Osteoblast (primary cell): Measurements from ENCODE around the gene HPCAL1. TPM values are rescaled to one million over a fixed set of nuclear protein-coding genes. Genes with fewer than 3 reads are reported as not detected.

Experiments
- DNase-seq: peaks from one replicate; pipeline ENCODE4 v3.0.0; 2011; ENCODE audit warnings: low spot score, mixed read lengths; ENCODE audit not compliant: insufficient read length; ENCODE audit errors: missing footprints
- H2AFZ ChIP-seq: 2 replicates; pipeline ENCODE4 v1.6.0; 2011; ENCODE audit warnings: mild to moderate bottlenecking, low read length
- H3K27ac ChIP-seq: 2 replicates; pipeline ENCODE4 v1.5.1; 2011; ENCODE audit warnings: mild to moderate bottlenecking, low read depth, low read length, moderate library complexity
- H3K27me3 ChIP-seq: 2 replicates; pipeline ENCODE4 v1.6.0; 2012; ENCODE audit warnings: mild to moderate bottlenecking, control low read depth, inconsistent platforms, low read length, moderate library complexity; ENCODE audit not compliant: insufficient read depth
- H3K36me3 ChIP-seq: 2 replicates; pipeline ENCODE4 v1.5.1; 2011; ENCODE audit warnings: mild to moderate bottlenecking, low read length, control low read depth, moderate library complexity; ENCODE audit not compliant: insufficient read depth
- H3K4me1 ChIP-seq: 2 replicates; pipeline ENCODE4 v1.5.1; 2011; ENCODE audit warnings: mild to moderate bottlenecking, low read length, control low read depth, moderate library complexity; ENCODE audit not compliant: insufficient read depth
- H3K4me2 ChIP-seq: 2 replicates; pipeline ENCODE4 v1.6.0; 2011; ENCODE audit warnings: mild to moderate bottlenecking, low read length; ENCODE audit not compliant: insufficient read depth
- H3K4me3 ChIP-seq: fragments of 200-600 bp; sonication (generic); 3 replicates; pipeline ENCODE4 v1.5.1; 2012; ENCODE audit warnings: mild to moderate bottlenecking, low read length, inconsistent platforms; ENCODE audit not compliant: insufficient read depth
- H3K79me2 ChIP-seq: 2 replicates; pipeline ENCODE4 v1.6.0; 2012; ENCODE audit warnings: mild to moderate bottlenecking, low read length, control low read depth, inconsistent platforms; ENCODE audit not compliant: insufficient read depth
- H3K9me3 ChIP-seq: 2 replicates; pipeline ENCODE4 v1.5.1; 2011; ENCODE audit warnings: low read depth, low read length, control low read depth
- H4K20me1 ChIP-seq: 2 replicates; pipeline ENCODE4 v1.6.0; 2012; ENCODE audit warnings: mild to moderate bottlenecking, low read length, control low read depth; ENCODE audit not compliant: insufficient read depth
- total RNA-seq: library from RNA; depleted of rRNA; stranded (reverse); fragments of >200 nt; gene quantifications from 2 replicates; pipeline ENCODE4 v1.2.3, GENCODE V29; 2012
- TF ChIP-seq, protein P1 (sequence below): IDR thresholded peaks from 2 replicates; pipeline ENCODE4 v1.5.1; 2011; ENCODE audit warnings: mild to moderate bottlenecking, low read depth, low read length, moderate library complexity; ENCODE audit errors: extremely low read depth

Gene HPCAL1
- total RNA-seq, 1 donor = 57.2 TPM

- Histone ChIP-seq H4K20me1 (peaks cover 32% of the 10 kb centered on the region), H3K27ac (no peak overlapping the region), H3K4me2 (no peak overlapping the region), H2AFZ (no peak overlapping the region), H3K36me3 (peaks cover 5% of the 10 kb centered on the region), H3K4me1 (no peaks in the 10 kb centered on the region), H3K4me3 (no peak overlapping the region), H3K9me3 (no peaks in the 10 kb centered on the region), H3K79me2 (peaks cover 93% of the 10 kb centered on the region), H3K27me3 (no peaks in the 10 kb centered on the region)
- peak; percentile 25 for DNase-seq
- TF ChIP-seq, protein P1, sequence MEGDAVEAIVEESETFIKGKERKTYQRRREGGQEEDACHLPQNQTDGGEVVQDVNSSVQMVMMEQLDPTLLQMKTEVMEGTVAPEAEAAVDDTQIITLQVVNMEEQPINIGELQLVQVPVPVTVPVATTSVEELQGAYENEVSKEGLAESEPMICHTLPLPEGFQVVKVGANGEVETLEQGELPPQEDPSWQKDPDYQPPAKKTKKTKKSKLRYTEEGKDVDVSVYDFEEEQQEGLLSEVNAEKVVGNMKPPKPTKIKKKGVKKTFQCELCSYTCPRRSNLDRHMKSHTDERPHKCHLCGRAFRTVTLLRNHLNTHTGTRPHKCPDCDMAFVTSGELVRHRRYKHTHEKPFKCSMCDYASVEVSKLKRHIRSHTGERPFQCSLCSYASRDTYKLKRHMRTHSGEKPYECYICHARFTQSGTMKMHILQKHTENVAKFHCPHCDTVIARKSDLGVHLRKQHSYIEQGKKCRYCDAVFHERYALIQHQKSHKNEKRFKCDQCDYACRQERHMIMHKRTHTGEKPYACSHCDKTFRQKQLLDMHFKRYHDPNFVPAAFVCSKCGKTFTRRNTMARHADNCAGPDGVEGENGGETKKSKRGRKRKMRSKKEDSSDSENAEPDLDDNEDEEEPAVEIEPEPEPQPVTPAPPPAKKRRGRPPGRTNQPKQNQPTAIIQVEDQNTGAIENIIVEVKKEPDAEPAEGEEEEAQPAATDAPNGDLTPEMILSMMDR = no peak
These were observed 51.2 kb downstream of the HPCAL1 start for GRCh38 chr2:10353931-10354330.

- TF ChIP-seq, protein P1 = no peak
- DNase-seq = peak; percentile 15
- H3K9me3 ChIP-seq = no peaks in the 10 kb centered on the region
- no peak overlapping the region for H3K4me3 ChIP-seq
- no peak overlapping the region for H2AFZ ChIP-seq
- H3K4me1 ChIP-seq = no peaks in the 10 kb centered on the region
- no peak overlapping the region for H3K27ac ChIP-seq
- peaks cover 32% of the 10 kb centered on the region for H4K20me1 ChIP-seq
- H3K79me2 ChIP-seq = peaks cover 94% of the 10 kb centered on the region
- H3K27me3 ChIP-seq = no peaks in the 10 kb centered on the region
- H3K36me3 ChIP-seq = peaks cover 5% of the 10 kb centered on the region
- no peak overlapping the region for H3K4me2 ChIP-seq
These were observed 51.7 kb downstream of the HPCAL1 start for GRCh38 chr2:10354399-10354798.

DNA sequence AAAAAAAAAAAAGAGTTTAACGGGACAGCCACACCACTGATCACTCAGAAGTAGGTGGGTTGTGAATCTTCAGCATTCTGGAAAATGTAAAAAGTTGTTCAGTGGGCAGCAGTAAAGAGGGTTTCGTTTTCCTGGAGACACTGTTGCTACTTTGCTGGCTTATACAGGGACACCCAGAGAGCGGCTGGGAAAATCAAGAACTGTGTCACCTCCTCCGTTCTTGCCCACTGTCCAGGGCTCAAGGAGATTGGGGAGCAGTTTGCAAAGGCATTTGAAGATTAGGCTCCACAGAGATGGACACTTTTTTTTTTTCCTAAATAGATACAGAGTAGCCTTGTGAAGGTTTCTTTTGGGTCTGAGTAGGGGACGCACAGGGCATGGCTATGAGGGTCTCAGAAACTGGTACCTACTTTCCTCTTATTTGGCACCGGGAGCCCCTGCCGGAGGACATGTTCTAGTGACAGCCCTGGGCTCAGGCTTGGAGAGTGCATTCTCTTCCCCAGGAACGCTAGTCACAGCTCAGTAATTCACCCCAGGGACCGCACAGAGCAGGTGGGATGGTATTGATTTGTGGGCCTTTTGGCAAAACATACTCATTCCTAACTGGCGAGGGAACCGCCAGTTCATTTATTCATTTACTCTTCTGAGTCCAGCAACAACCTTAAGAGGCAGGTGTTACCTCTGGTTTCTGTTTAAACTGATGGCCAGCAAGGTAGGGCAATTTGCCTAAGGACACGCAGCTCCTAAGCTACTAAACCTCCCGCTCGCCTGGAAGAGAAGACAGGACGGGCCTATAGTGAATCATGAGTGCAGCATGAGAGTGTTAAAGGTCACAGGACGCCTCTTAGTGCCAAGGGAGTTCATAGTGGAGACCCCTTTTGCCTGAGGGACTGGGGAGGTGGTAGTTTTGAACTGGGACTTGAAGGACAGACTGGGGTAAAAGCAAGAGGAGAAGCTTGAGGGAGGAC, 53.1 kb downstream of the HPCAL1 start:
- Histone ChIP-seq H4K20me1 (peaks cover 36% of the 10 kb centered on the region), H2AFZ (no peak overlapping the region), H3K27ac (no peak overlapping the region), H3K4me3 (no peak overlapping the region), H3K4me2 (no peak overlapping the region), H3K4me1 (no peaks in the 10 kb centered on the region), H3K9me3 (no peaks in the 10 kb centered on the region), H3K79me2 (peaks cover 96% of the 10 kb centered on the region), H3K36me3 (peaks cover 5% of the 10 kb centered on the region), H3K27me3 (no peaks in the 10 kb centered on the region)
- peak; percentile 76 for DNase-seq
- TF ChIP-seq, protein P1 = no peak

DNA sequence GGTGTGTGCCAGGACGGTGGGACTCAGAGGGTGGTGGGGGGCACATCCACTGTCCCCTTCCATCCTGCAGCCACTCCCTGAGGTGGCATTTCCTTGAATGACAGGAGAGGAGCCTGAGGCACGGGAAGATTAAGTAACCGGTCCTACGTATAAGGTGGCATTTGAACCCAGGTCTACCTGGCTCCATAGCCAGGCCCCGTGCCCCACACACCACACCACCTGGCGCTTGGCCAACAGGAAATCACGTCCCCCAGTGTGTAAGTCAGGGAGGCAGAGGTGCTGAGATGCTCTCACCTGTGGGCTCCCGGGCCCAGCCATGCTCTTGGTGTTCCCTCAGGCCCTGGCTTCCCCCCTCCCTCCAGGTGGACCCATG, 53.7 kb downstream of the HPCAL1 start:
- no peaks in the 10 kb centered on the region for H3K4me1 ChIP-seq
- no peak overlapping the region for H3K27ac ChIP-seq
- DNase-seq = peak; percentile 65
- peaks cover 96% of the 10 kb centered on the region for H3K79me2 ChIP-seq
- no peaks in the 10 kb centered on the region for H3K27me3 ChIP-seq
- H3K9me3 ChIP-seq = no peaks in the 10 kb centered on the region
- H3K4me3 ChIP-seq = no peak overlapping the region
- TF ChIP-seq, protein P1 = no peak
- H3K36me3 ChIP-seq = peaks cover 5% of the 10 kb centered on the region
- H3K4me2 ChIP-seq = no peak overlapping the region
- no peak overlapping the region for H2AFZ ChIP-seq
- H4K20me1 ChIP-seq = peaks cover 34% of the 10 kb centered on the region
